IPS-18a (cell line): ENCODE data around the gene ARID3C.
"Not testable (repeated sequence)": the region's sequence is repeated elsewhere in the genome, so short reads cannot be mapped to it uniquely, and the experiment has no call there.

ENCODE experiments used
- H3K27ac ChIP-seq: one replicate; pipeline ENCODE4 v1.5.1; 2013; ENCODE audit warnings: low read length
- H3K27me3 ChIP-seq: one replicate; pipeline ENCODE4 v1.6.1; 2013; ENCODE audit warnings: mild to moderate bottlenecking, low read length; ENCODE audit not compliant: control insufficient read depth, insufficient read depth
- H3K36me3 ChIP-seq: one replicate; pipeline ENCODE4 v1.6.1; 2013; ENCODE audit warnings: low read depth, low read length; ENCODE audit not compliant: control insufficient read depth
- H3K4me1 ChIP-seq: one replicate; pipeline ENCODE4 v1.6.1; 2013; ENCODE audit warnings: low read depth, low read length; ENCODE audit not compliant: control insufficient read depth
- H3K4me3 ChIP-seq: one replicate; pipeline ENCODE4 v1.5.1; 2013; ENCODE audit warnings: low read length
- H3K9ac ChIP-seq: one replicate; pipeline ENCODE4 v1.6.1; 2013; ENCODE audit warnings: mild to moderate bottlenecking, low read length, moderate library complexity
- H3K9me3 ChIP-seq: one replicate; pipeline ENCODE4 v1.6.1; 2013; ENCODE audit warnings: low read depth, low read length; ENCODE audit not compliant: control insufficient read depth

Gene ARID3C

DNA sequence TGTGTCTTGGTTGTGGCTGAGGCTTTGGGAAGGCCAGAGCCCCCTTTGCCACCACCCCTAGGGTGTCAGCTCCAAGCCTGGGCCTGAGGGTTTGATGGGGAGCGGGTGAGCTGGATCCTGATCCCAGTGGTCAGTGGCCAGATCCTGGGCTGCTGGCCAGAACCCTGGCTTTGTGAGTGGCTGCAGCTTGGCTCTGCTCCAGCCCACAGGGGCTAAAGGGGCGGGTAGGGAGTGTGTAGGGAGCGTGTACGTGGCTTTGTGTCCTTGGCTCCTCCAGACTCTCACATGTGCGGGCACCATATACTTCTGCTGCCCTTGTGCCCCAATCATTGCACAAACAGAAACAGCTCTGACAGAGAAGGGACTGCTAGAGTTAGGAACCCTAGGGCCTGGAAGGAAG, 21.9 kb upstream of the ARID3C start:
- H3K9ac ChIP-seq: no peak overlapping the region
- H3K9me3 ChIP-seq: no peaks in the 10 kb centered on the region
- no peak overlapping the region for H3K27ac ChIP-seq
- no peaks in the 10 kb centered on the region for H3K27me3 ChIP-seq
- no peak overlapping the region for H3K4me3 ChIP-seq
- peaks cover 37% of the 10 kb centered on the region for H3K4me1 ChIP-seq
- H3K36me3 ChIP-seq: peaks cover 16% of the 10 kb centered on the region

- H3K4me3 ChIP-seq: no peak overlapping the region
- H3K4me1 ChIP-seq: peaks cover 31% of the 10 kb centered on the region
- H3K36me3 ChIP-seq: peaks cover 16% of the 10 kb centered on the region
- no peak overlapping the region for H3K27ac ChIP-seq
- H3K9ac ChIP-seq: no peak overlapping the region
- no peaks in the 10 kb centered on the region for H3K9me3 ChIP-seq
- H3K27me3 ChIP-seq: no peaks in the 10 kb centered on the region
Observed at GRCh38 chr9:34648673-34649072, 19.8 kb upstream of the ARID3C start.

GRCh38 chr9:34647651-34648050, 18.8 kb upstream of the ARID3C start:
- Histone ChIP-seq H3K9me3 (no peaks in the 10 kb centered on the region), H3K36me3 (peaks cover 16% of the 10 kb centered on the region), H3K9ac (peak overlapping the region; percentile 73), H3K4me3 (peak overlapping the region; percentile 79), H3K27me3 (no peaks in the 10 kb centered on the region), H3K4me1 (peaks cover 21% of the 10 kb centered on the region), H3K27ac (no peak overlapping the region)

- H3K27ac ChIP-seq: peak overlapping the region; percentile 4
- H3K36me3 ChIP-seq: peaks cover 16% of the 10 kb centered on the region
- no peaks in the 10 kb centered on the region for H3K9me3 ChIP-seq
- peaks cover 15% of the 10 kb centered on the region for H3K4me1 ChIP-seq
- peak overlapping the region; percentile 73 for H3K9ac ChIP-seq
- peak overlapping the region; percentile 79 for H3K4me3 ChIP-seq
- no peaks in the 10 kb centered on the region for H3K27me3 ChIP-seq
Observed at GRCh38 chr9:34647084-34647403, 18.2 kb upstream of the ARID3C start.

DNA sequence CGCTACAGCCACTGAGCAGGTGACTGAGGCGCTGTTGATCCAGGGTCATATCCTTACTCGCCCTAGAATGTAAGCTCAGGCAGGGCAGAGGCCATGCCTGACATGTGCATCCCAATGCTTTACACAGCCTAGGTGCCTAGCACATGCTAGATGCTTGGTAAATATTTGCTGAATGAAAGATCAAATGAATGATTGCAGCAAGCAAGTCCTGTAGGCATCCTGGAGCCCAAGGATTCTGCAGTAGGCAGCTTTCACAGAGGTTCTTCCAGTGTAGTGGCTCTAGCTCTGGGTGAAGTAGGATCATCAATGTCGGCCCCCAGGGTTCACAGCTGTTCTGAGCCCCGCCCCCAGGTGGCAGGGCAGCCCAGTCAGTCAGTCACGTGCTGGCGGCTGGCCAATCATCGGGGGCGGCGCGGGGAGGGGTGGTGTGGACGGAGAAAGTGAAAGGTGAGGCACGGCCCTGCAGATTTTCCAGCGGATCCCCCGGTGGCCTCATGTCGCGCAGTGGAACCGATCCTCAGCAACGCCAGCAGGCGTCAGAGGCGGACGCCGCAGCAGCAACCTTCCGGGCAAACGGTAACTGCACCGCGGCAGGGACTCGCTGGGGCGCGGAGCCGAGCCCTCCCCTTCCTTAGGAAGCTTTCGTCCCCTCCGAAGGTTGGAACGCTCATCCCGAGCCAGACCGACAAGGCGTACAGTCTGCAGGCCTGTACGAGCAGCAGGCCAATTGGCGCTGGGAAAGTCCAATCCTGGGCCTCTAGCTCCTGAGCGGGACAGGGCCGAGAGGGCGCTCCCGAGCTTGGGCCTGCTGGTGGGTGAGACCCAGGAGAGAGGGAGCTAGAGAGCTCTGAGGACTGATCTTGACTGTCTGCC, 17.6 kb upstream of the ARID3C start, which contains the start of gene GALT:
Gene GALT, plus strand, starts transcription at position 465 of the 873 bp plus-strand sequence. Its CDS starts 30 bp downstream, at position 495.
- Histone ChIP-seq H3K9ac (peak within 1 kb of the TSS; percentile 73), H3K4me3 (peak within 1 kb of the TSS; percentile 79), H3K27ac (peak within 1 kb of the TSS; percentile 4), H3K27me3 (no peaks in the 10 kb centered on the region), H3K36me3 (peaks cover 16% of the 10 kb centered on the region), H3K9me3 (no peaks in the 10 kb centered on the region), H3K4me1 (peaks cover 11% of the 10 kb centered on the region)

DNA sequence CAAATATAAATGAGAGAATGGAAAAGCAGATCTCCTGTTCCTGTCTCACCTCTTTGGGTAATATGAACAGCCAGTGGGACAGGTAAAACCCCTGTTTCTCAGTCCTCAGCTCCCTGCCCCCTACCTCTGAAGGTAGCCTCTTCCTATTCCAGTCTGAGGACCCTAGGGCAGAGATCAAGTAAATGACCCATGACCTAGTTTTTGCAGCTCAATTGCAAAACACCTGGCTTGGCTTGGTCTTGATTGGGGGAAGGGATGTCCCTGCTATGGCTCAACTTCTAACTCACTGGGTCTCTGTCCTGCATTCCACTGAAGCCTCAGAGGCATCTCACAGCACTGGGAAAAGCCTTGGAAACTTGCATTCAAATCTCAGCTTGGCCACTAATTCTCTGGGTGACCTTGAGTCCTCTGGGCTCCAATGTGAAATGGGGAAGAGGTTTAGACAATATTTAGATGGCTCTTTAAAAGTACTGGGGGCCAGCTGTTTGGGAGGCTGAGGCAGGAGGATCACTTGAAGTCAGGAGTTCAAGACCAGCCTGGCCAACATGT, 16.0 kb upstream of the ARID3C start:
- Histone ChIP-seq H3K27me3 (no peaks in the 10 kb centered on the region), H3K4me1 (peaks cover 10% of the 10 kb centered on the region), H3K9me3 (no peaks in the 10 kb centered on the region), H3K36me3 (peaks cover 16% of the 10 kb centered on the region), H3K9ac (no peak overlapping the region), H3K27ac (no peak overlapping the region), H3K4me3 (no peak overlapping the region)

GRCh38 chr9:34642679-34643078, 13.8 kb upstream of the ARID3C start:
- no peaks in the 10 kb centered on the region for H3K27me3 ChIP-seq
- no peaks in the 10 kb centered on the region for H3K9me3 ChIP-seq
- no peak overlapping the region for H3K4me3 ChIP-seq
- H3K36me3 ChIP-seq: no peaks in the 10 kb centered on the region
- no peak overlapping the region for H3K9ac ChIP-seq
- H3K27ac ChIP-seq: no peak overlapping the region
- H3K4me1 ChIP-seq: peaks cover 15% of the 10 kb centered on the region

GRCh38 chr9:34639322-34639721, 10.5 kb upstream of the ARID3C start:
- not testable (repeated sequence) for H3K27me3 ChIP-seq, H3K27ac ChIP-seq, H3K4me1 ChIP-seq, H3K9ac ChIP-seq, H3K4me3 ChIP-seq, H3K9me3 ChIP-seq, H3K36me3 ChIP-seq

GRCh38 chr9:34638138-34638445, 9.2 kb upstream of the ARID3C start:
- Histone ChIP-seq H3K4me3 (peak overlapping the region; percentile 81), H3K9me3 (no peaks in the 10 kb centered on the region), H3K27me3 (peaks cover 4% of the 10 kb centered on the region), H3K36me3 (peaks cover 5% of the 10 kb centered on the region), H3K27ac (no peak overlapping the region), H3K4me1 (peaks cover 5% of the 10 kb centered on the region), H3K9ac (no peak overlapping the region)

GRCh38 chr9:34637356-34638137, 8.7 kb upstream of the ARID3C start, which contains the start of gene SIGMAR1:
TSS of gene SIGMAR1 (minus strand) at chr9:34637787. CDS start at chr9:34637697, 90 bp downstream.
- H3K36me3 ChIP-seq: peaks cover 5% of the 10 kb centered on the region
- peaks cover 4% of the 10 kb centered on the region for H3K27me3 ChIP-seq
- H3K4me1 ChIP-seq: peaks cover 5% of the 10 kb centered on the region
- peak within 1 kb of the TSS; percentile 81 for H3K4me3 ChIP-seq
- H3K27ac ChIP-seq: no peak within 1 kb of the TSS
- no peaks in the 10 kb centered on the region for H3K9me3 ChIP-seq
- peak within 1 kb of the TSS; percentile 76 for H3K9ac ChIP-seq

DNA sequence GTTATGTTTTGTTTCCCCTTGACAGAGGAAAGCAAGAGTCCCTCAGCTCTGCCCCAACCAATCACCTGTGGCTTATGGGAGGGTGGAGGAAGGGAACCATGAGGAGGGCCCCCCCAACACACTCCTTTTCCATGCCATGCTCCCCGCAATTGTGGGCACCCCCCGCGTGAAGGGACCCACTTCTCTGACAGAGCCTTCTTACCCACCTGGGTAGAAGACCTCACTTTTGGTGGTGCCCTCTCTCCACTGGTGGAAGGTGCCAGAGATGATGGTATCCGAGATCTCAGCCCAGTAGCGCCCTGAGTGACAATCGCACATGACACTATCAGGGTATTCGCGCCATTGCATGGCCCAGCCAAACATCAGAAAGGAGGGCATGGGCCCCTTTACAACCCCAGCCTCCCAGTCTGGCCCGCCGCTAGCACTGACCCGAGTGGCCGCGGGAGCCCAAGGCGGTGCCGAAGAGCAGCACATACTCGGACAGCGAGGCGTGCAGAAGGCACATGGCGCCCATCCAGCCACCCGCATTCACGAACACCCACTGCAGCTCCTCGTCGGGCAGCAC, 8.0 kb upstream of the ARID3C start:
- Histone ChIP-seq H3K9ac (peak overlapping the region; percentile 76), H3K36me3 (peaks cover 5% of the 10 kb centered on the region), H3K27me3 (peaks cover 5% of the 10 kb centered on the region), H3K27ac (no peak overlapping the region), H3K4me1 (peaks cover 5% of the 10 kb centered on the region), H3K4me3 (peak overlapping the region; percentile 81), H3K9me3 (no peaks in the 10 kb centered on the region)
